Renal pelvis (tissue), 4 donors: ENCODE data around the gene PMPCA. TPM values are rescaled to one million over a fixed set of nuclear protein-coding genes. Genes with fewer than 3 reads are reported as not detected.
A peak's percentile ranks its signal among the peaks of the same experiment; 100 is the strongest.

Experiments
- DNase-seq: peaks from one replicate; pipeline ENCODE4 v3.0.0-alpha.2; 2013
- polyA plus RNA-seq, 3 donors: library from polyadenylated mRNA; unstranded; fragments of 120-200 nt; gene quantifications; one replicate each; pipeline ENCODE4 v1.2.1, GENCODE V29; 2013; ENCODE audit not compliant: insufficient read length in 3 of 3

PMPCA gene
- polyA plus RNA-seq, 3 donors: 57.9 to 76.6 (median 60.2) TPM

DNA sequence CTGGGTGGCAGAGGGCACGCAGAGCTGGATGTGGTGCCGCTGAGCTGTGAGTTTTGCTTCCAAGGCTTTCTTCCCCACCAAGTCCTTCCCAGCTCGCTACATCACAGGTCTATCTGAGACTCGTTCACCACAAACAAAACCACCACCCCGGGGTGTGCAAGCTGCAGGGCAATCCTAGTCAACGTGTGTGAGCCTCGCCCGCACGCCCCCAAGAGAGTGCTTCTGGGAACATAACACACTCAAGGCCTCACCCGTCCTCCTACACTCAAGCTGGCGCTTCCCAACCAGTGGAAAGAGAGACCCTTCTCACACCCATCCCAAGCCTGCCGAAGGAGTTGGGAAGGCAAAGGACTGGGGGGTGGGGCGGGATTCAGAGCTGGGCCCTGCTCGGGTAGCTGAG is 21.1 kb upstream of the PMPCA start:
- no peak for DNase-seq

DNA sequence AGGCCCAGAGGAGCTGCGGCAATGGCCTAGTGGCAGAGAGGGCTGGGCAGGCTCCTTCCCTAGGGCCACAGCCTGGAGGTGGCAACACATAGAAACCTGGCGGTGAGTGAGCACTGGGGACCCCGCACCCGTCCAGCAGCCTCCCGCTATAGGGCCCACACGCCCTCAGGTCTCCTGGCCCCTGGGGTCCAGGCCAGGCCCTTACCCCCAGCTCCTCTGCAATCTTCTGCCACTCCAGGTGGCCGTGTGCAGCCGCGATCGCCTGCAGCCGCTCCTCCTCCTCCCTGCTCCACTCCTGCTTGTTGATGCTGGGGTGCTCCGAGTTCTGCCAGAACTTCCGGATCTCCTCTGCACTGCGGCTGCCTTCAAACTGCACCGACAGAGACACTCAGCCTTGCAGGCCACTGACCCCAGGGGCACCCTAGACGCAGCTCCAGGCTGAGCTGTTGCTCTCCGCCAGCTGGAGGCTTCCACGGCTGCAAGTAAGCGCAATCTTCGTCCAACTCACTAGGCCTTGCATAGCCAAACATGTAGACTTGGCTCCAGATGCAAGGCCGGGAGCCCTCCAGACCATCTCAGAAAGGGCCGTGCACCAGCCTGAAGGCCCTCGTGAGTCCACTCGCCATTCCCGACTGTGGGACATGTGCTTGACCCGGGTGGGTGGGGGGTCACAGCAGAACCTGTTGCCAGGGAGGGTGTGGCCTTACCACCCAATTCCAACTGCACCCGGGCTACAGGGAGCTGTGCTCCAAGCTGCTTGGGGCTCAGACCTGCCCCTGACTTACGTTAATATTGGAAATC is 18.5 kb upstream of the PMPCA start:
- DNase-seq: no peak

DNA sequence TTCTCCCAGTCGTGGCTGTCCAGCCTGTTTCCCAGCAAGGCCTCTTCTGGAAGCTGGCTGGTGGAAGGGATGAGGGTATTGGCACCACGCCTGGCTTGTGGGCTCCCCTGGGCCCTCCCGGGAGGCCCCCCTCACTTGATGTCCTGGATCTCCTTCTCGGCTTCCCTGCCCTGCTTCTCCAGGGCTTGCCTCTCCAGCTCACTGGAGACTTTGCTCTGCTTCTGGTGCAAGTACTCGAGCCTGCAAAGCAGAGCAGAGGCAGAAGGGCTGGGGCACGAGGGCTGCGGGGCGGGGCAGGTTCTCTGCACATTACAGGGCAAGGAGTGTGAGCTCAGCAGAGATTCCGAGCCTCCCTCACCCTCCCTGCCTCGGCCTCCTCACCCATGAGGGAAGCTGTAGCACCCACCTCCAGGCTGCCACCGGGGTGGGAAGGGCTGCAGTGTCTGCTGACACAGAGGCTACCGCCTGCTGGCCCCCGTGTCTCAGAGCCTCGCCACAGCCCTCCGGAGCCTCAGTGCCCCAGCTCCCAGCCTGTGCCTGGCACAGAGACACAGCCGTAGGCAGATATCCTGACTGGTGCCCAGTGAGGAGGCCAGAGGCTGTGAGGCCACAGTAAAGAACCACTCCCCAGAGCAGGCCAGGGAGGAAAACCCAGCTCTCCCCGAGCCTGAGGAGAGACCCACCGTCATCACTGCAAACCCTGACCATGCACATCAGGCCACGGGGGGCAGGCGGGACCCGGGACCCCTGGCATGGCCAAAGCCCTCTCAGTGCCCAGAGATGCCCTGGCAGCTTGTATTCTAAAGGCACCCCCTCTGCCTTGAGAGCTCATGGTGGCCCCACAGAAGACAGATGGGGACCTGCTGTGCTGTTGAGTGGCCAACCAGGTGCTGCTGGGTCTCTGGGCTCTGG is 17.7 kb upstream of the PMPCA start:
- DNase-seq: no peak

GRCh38 chr9:136393531-136393930 is 16.9 kb upstream of the PMPCA start:
- DNase-seq: no peak

DNA sequence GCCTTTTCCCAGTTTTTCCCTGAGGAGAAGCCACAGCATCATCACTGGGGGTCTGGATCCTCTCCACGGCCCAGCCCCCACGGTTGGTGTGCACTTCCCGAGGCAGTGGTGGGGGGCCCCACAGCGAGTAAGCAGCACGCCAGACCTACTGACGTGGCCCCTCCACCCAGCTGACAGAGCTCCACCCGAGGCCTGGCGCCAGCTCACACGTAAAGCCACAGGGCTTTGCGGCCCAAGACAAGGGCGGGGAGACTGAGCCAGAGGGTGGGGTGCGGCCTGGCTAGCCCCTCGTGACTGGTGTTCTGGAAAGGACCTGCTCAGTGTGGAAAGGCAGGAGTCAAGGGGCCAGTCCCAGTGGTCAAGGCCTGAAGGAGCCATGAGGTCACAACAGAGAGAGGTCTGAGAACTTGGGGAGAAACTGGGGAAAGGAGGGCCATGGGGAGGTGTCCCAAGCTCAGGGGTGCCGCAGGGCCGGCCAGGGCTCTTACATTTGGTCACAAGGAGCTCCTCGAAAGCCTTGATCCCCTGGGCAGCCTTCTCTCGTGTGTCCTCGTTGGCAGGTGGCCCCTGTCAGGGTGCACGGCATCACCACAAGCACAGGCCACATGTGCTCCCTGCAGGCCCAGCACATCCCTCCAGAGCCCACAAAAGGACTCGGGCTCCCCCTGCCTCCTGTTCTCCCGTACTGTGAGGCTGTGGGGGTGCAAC is 16.0 kb upstream of the PMPCA start:
- DNase-seq: no peak

DNA sequence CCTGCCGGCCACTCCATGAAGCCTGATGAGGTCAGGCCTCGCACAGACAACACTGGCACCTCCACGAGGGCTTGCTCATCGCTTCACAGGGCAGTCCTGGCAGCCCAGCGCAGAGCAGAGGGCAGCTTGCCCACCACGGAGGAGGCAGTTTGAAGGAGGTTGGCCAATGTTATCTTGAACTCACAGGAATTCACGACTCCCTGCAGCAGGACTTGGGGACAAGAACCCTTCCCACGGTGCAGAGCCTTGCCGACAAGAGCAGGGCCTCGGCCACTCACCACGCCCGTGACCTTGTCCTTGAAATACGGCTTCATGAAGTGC is 15.5 kb upstream of the PMPCA start:
- DNase-seq: no peak

DNA sequence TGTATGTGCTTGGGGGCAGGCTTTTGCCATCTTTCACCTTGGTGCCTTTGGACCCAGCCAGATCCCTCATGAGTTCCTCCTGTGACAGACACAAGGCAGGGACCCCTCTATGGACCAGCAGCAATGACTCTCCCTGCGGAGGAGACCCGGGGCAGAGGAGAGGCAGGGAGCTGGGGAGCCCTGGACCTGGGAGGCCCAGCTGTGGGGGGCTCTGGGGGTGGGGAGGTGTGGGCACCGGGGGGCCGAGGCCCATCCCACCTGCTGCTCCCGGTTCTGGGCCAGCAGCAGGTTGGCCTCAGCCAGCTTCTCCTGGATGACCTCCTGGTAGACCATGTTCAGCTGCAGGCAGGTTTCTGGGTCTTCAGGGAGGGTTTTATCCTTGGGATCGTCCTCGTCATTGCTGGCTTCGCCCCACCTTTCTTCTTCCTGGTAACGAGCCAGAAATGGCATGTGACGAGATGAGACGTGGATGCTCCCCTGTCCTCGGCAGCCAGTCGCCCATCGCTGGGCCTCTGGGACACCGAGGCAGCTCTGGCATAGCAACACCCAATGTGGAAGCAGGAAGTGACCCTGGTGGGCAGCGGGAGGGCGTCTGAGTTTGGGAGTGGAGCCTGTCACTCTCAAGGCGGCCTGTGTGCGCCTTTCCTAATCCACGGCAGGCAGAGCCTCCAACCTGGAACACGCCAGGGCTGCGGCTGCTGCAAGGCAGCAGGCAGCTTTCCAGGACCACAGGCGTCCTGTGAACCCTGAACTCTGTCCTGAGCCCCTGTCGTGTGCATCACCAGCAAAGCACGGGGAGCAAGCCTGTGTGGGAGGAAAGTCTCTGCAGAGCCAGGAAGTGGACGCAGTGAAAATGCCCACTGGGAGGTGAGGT is 14.9 kb upstream of the PMPCA start:
- DNase-seq: no peak

GRCh38 chr9:136396219-136396515 is 14.3 kb upstream of the PMPCA start:
- DNase-seq: no peak

DNA sequence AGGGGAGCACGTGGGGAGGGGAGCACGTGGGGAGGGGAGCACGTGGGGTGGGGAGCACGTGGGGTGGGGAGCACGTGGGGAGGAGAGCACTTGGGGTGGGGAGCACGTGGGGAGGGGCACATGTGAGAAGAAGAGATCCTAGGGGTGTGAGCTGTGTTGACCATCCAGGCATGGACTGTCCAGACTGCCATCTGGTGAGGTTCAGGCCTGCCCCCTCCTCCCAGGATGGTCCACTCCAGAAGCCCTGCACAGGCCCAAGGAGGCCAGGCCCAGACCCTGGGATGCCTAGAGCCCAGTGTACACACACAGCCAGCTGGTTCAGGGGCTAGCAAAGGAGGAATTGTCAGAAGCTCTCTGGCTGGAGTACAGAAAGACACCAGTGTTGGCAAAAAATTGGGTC is 12.8 kb upstream of the PMPCA start:
- no peak for DNase-seq

DNA sequence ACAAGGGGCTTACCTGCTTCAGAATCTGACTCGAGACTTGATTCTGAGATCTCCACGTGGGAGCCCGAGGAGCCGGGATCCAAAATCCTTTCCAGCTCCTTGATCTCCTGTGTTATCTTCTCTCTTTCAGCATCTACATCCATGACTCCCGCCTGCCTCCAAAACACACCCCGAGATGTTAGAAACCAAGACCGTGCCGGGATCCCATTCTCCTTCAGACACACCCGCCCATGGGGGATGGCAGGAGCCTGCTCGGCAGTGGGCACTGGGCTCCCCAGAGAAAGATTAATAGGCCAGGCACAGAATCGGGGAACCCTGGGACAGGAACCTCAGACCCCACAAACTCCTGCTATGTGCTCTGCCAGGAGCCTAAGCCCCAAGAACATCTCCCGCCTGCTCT is 12.2 kb upstream of the PMPCA start:
- no peak for DNase-seq

- DNase-seq: no peak
These were observed 11.1 kb upstream of the PMPCA start for GRCh38 chr9:136399176-136400037.

- DNase-seq: peak; percentile 88
These were observed 10.2 kb upstream of the PMPCA start, which contains the start of gene SNAPC4 for GRCh38 chr9:136400038-136400834. SNAPC4 (minus strand) TSS chr9:136400170; CDS start chr9:136398428, 1,742 bp downstream.

GRCh38 chr9:136401173-136401922 is 9.1 kb upstream of the PMPCA start:
- DNase-seq: no peak

DNA sequence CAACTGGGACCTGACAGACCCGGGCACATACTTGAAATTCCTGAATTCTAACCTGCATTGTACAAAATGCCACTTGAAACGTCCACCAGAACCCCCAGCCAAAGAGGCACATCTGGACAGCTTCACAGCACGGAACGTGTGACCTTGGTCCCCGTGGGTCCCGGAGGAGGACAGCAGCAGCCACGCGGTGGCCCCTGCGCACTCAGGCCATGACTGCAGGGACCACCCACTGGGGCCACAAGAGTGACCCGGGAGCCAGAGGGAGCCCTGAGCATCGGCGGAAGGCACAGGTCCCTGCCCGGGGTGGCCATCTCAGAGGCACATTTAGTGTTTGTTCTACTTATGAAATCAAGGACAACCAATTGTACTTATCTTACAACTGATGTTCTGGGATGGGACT is 8.4 kb upstream of the PMPCA start:
- no peak for DNase-seq

DNA sequence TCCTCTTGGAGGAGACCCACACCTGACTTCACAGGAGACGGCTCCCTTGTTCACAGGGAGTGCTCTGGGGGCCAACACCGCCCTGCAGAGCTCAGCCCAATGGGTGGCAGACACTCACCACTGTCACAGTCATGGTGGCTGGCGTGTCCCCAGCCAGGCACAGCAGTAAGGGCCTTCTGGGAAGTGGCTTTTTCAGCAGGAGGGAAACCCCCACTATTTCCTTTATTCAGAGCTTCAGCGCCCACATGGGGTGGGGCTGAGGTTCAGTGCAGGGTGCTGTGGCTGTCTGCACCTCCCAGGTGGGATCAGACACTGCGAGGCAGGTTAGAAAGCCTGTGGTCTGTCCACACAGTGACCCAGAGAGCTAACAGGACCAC is 6.9 kb upstream of the PMPCA start:
- no peak for DNase-seq

DNA sequence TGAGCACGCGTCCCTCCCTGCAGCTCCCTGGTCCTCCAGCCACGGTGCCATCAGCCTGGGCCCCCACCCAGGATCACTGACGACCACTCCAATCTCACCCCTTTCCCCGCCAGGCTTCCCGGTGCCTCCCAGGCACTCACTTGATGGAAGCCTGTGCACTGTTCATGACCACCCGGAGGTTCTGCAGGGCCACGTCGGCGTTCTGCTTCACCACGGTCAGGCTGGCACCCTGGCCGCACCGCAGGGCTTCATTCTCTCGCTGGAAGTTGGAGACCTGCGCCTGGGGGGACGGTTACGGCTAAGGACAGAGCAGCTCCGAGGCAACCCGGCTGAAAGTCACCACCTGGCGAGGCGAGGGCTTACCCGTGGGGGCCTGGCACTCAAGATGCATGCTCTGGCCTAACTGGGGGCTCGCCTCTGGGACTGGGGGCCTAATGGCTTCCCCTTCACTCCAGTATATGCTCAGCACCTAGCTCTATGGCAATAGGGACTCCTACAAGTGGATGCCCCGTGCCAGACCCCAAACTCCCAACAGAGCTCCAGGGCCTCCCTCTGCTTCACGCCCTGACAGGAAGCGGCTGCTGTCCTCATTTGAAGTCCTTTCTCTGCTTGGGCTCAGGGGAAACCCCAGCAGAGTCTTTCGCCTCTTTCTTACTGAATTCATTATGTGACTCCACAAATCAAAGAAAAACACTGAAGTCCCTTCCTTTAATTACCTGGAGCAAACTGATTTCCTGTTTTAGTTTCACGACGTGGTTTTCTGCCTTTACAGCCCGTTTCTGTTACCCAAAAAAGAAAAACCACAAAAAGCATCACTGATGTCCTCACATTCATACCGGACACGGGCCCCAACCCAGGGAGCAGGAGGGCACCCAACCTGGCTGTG is 6.3 kb upstream of the PMPCA start:
- no peak for DNase-seq

- no peak for DNase-seq
These were observed 5.7 kb upstream of the PMPCA start for GRCh38 chr9:136404801-136405136.

- no peak for DNase-seq
These were observed 5.0 kb upstream of the PMPCA start for GRCh38 chr9:136405481-136405880.
